ENCODE data around the gene VARS2. TPM values are rescaled to one million over a fixed set of nuclear protein-coding genes. Genes with fewer than 3 reads are reported as not detected.

VARS2 gene
- total and polyA plus RNA-seq, 10 donors, result 15.5 to 38.2 (median 28.2) TPM

DNA sequence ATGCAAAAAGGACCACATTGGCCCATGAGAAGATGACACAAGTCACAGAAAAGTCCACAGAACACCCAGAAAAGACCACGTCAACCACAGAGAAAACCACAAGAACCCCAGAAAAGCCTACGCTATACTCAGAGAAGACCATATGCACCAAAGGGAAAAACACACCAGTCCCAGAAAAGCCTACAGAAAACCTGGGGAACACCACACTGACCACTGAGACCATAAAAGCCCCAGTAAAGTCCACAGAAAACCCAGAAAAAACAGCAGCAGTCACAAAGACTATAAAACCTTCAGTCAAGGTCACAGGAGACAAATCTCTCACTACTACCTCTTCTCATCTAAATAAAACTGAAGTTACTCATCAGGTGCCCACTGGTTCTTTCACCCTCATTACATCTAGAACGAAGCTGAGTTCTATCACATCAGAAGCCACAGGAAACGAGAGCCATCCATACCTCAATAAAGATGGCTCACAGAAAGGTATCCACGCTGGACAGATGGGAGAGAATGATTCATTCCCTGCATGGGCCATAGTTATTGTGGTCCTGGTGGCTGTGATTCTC lies 38.0 kb downstream of the VARS2 start:
- H3K4me3 ChIP-seq, result no peak overlapping the region
- no peak overlapping the region for H3K27ac ChIP-seq
- TF ChIP-seq, protein P1, sequence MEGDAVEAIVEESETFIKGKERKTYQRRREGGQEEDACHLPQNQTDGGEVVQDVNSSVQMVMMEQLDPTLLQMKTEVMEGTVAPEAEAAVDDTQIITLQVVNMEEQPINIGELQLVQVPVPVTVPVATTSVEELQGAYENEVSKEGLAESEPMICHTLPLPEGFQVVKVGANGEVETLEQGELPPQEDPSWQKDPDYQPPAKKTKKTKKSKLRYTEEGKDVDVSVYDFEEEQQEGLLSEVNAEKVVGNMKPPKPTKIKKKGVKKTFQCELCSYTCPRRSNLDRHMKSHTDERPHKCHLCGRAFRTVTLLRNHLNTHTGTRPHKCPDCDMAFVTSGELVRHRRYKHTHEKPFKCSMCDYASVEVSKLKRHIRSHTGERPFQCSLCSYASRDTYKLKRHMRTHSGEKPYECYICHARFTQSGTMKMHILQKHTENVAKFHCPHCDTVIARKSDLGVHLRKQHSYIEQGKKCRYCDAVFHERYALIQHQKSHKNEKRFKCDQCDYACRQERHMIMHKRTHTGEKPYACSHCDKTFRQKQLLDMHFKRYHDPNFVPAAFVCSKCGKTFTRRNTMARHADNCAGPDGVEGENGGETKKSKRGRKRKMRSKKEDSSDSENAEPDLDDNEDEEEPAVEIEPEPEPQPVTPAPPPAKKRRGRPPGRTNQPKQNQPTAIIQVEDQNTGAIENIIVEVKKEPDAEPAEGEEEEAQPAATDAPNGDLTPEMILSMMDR (IDR thresholded peaks at IDR 0.05 in 8 of 11, conservative IDR thresholded peaks at IDR 0.05 in 3 of 11), result no peak
- TF ChIP-seq POLR2AphosphoS5 (IDR thresholded peaks at IDR 0.05) (no peak), POLR2A (IDR thresholded peaks at IDR 0.05) (no peak)
- peaks cover 0 to 51% (median 0%) of the 10 kb centered on the region in 7 donors for H3K27me3 ChIP-seq (replicated peaks in 1 of 7)
- H3K4me1 ChIP-seq, result peaks cover 0 to 20% (median 16%) of the 10 kb centered on the region in 6 donors
- no peaks in the 10 kb centered on the region for H3K36me3 ChIP-seq
- no peak for DNase-seq
- intact Hi-C loops (cut with DNase I; ENCODE audit: low total_unique reads), result no loop called here
- no peaks in the 10 kb centered on the region for H3K9me3 ChIP-seq
- WGBS, 5 donors, result 66 to 75% (median 75%) methylated on average over 5 of the region's 5 CpGs

- Histone ChIP-seq H3K27ac (peak overlapping the region; percentile 38 to 69 (median 58)), H3K27me3 (replicated peaks in 1 of 7) (peaks cover 0 to 71% (median 0%) of the 10 kb centered on the region in 7 donors), H3K36me3 (no peaks in the 10 kb centered on the region), H3K4me1 (peaks cover 0 to 20% (median 16%) of the 10 kb centered on the region in 6 donors), H3K4me3 (peak overlapping the region; percentile 28 to 71 (median 39)), H3K9me3 (no peaks in the 10 kb centered on the region)
- TF ChIP-seq POLR2AphosphoS5 (IDR thresholded peaks at IDR 0.05) (no peak), POLR2A (IDR thresholded peaks at IDR 0.05) (no peak)
- TF ChIP-seq, protein P1 (IDR thresholded peaks at IDR 0.05 in 8 of 11, conservative IDR thresholded peaks at IDR 0.05 in 3 of 11), result no peak
- no peak for DNase-seq
- intact Hi-C loops (cut with DNase I; ENCODE audit: low total_unique reads), result no loop called here
- WGBS, 5 donors, result 54 to 62% (median 61%) methylated on average over 9 of the region's 9 CpGs
Measured at GRCh38 chr6:30954631-30955366, 40.8 kb downstream of the VARS2 start.

DNA sequence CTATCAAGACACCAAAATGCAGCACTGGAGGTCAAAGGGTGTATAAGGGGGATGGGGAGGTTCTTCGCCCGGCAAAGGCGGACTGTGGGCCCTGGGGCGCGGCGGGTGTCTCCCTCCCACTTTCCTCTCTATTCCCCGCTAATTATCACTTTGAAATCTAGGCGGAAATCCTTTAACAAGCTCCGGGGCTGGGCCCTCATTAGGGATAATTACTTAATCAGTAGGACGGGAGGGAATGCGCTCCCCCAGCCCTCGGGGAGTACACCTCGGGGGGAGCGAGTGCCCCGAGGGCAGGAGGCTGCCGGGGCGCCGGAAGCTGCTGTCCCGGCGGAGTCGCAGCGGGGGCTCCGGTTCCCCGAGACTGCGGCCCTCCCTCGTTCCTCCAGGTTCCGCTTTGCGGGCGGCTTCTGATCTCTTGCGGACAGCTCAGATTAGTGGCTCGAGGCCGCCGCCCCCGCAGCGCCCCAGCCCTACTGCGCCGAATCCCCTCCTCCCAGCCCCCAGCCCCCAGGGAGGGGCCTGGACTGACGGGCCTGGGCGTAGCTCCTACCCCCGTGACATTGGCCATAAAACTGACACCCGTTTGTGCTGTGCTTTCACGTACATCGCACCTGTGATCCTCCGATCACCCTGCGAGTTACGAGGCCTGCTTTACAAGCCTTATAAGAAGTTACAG lies 41.5 kb downstream of the VARS2 start:
- Histone ChIP-seq H3K4me3 (peak overlapping the region; percentile 28 to 71 (median 39)), H3K4me1 (peaks cover 0 to 20% (median 16%) of the 10 kb centered on the region in 6 donors), H3K27me3 (replicated peaks in 1 of 7) (peaks cover 0 to 71% (median 0%) of the 10 kb centered on the region in 7 donors), H3K9me3 (no peaks in the 10 kb centered on the region), H3K36me3 (no peaks in the 10 kb centered on the region), H3K27ac (peak overlapping the region; percentile 38 to 69 (median 58))
- peak; percentile 95 for DNase-seq
- TF ChIP-seq POLR2A (IDR thresholded peaks at IDR 0.05) (no peak), POLR2AphosphoS5 (IDR thresholded peaks at IDR 0.05) (peak; percentile 43 to 74 (median 69))
- TF ChIP-seq, protein P1 (IDR thresholded peaks at IDR 0.05 in 8 of 11, conservative IDR thresholded peaks at IDR 0.05 in 3 of 11), result no peak
- 1 to 3% (median 2%) methylated on average over 39 to 46 of the region's 46 CpGs for WGBS, 5 donors
- intact Hi-C loops (cut with DNase I; ENCODE audit: low total_unique reads), result no loop called here

DNA sequence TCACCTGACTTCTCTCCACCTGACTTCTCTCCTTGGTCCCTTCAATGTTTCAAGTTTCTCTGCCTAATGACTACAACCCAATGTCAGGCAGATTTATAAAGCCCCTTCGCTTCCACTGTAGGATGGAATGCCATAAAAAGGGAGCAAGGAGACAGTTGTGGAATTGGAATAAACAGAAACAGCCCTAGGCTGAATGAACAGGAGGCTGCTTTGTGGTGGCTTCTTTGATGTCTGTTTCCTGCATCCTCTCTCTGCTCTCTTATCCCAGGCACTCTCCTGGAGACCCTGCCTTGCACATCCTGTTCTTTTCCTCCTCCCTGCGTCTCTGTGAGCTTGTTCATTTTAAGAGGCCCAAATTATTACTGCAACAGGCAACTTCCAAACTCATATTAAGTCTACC lies 43.7 kb downstream of the VARS2 start:
- intact Hi-C loops (cut with DNase I; ENCODE audit: low total_unique reads), result no loop called here
- no peaks in the 10 kb centered on the region for H3K36me3 ChIP-seq
- WGBS, 5 donors, result 65 to 79% (median 72%) methylated on average over 2 of the region's 2 CpGs
- no peak for TF ChIP-seq POLR2AphosphoS5 (IDR thresholded peaks at IDR 0.05)
- no peak for TF ChIP-seq POLR2A (IDR thresholded peaks at IDR 0.05)
- TF ChIP-seq, protein P1 (IDR thresholded peaks at IDR 0.05 in 8 of 11, conservative IDR thresholded peaks at IDR 0.05 in 3 of 11), result no peak
- H3K4me3 ChIP-seq, result no peak overlapping the region
- H3K27ac ChIP-seq, result no peak overlapping the region
- no peak for DNase-seq
- no peaks in the 10 kb centered on the region for H3K9me3 ChIP-seq
- peaks cover 0 to 56% (median 0%) of the 10 kb centered on the region in 7 donors for H3K27me3 ChIP-seq (replicated peaks in 1 of 7)
- peaks cover 0 to 20% (median 16%) of the 10 kb centered on the region in 6 donors for H3K4me1 ChIP-seq
